GM21381 (cell line): ENCODE data around the gene COMMD3.

ENCODE experiments used
- ATAC-seq: cut with Tn5 transposase; IDR thresholded peaks from one replicate; pipeline ENCODE4 v1.9.1; 2021; ENCODE audit warnings: mild to moderate bottlenecking, moderate library complexity; ENCODE audit not compliant: unreplicated experiment

COMMD3 gene

DNA sequence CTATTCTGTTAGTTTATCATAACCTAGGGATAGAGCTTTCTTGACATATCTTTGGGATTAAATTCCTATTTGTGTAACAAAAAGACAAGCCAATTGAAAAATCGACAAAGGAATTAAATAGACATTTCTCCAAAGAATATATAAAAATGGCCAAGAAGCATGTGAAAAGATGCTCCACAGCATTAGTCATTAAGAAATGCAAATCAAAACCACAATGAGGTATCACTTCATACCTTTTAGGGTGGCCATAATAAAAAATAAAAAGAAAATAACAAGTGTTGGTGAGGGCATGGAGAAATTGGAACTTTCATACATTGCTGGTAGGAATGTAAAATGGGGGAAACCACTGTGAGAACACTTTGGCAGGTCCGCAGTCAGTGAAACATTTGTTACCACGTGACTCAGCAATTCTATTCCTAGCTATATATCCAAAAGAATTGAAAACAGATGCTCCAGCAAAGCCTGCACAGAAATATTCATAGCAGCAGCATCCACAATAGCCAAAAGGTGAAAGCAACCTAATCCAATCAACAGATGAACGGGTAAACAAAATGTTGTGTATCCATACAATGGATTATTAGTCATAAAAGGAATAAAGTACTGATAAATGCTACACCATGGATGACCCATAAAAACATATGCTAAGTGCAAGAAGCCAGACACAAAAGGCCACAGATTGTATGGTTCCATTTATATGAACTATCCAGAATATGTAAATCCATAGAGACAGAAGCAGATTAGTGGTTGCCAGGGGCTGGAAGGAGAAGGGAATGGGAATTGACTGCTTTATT is 49.7 kb downstream of the COMMD3 start:
- no peak for ATAC-seq

DNA sequence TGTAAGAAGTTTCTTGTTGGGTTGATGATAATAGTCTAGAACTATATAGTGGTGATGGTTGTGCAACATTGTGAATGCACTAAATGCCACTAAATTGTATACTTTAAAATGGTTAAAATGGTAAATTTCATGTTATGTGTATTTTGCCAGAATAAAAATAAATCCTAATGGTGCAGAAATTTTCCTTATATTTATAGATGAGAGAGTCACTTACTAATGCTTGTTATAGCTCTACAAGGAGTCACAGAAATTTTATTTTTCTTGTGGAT is 50.2 kb downstream of the COMMD3 start:
- no peak for ATAC-seq

DNA sequence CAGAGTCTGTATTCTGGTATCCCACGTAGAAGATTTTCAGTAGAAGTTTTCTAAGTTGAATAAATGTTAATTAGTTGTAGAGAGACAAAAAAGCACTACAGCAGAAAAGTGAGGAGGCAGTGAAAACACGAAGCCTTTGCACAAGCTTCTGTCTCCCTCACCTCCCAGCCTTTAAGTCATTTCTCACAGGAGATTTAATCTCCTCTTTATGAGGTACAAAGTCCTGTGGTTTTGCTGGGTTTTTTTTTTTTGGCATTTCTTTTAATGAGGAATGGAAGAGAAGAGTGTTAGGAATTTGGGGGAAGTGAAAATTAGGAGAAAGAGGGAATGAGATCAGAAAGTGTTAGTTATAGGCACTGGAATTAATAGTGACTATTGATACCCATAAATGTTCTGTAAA is 50.6 kb downstream of the COMMD3 start:
- ATAC-seq = no peak

DNA sequence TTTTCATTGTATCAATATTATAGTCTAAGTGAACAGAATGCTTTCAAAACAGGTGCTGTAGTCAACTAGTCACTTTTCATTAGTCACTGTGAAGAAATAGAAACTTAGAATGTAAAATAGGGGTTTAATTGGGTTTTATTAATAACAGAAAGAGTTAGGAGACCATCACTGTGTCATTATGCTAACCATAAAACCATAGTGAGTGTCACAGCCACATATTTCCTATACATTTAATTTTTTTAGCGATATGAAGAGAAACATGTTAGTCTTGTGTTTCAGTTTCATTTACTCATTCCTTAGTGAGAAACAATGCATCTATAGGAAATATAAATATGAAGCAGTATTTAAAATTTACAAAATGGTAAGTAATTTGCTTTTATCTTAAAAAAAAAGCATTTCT is 51.3 kb downstream of the COMMD3 start:
- ATAC-seq = no peak

DNA sequence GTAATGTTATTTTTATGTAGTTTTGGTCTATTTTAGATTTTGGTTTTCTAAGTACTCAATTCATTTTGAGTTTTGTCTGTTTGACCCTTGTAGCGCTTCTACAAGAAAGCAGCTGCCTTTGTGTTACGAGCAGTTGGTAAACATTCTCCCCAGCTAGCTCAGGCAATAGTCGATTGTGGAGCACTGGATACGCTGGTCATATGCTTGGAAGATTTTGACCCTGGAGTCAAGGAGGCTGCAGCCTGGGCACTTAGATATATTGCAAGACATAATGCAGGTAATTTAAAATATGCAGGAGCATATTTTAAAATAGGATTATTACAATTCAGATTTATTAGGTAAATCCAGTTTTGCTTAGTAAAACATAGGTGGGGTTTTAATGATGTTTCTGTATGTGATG is 52.2 kb downstream of the COMMD3 start:
- ATAC-seq = no peak

DNA sequence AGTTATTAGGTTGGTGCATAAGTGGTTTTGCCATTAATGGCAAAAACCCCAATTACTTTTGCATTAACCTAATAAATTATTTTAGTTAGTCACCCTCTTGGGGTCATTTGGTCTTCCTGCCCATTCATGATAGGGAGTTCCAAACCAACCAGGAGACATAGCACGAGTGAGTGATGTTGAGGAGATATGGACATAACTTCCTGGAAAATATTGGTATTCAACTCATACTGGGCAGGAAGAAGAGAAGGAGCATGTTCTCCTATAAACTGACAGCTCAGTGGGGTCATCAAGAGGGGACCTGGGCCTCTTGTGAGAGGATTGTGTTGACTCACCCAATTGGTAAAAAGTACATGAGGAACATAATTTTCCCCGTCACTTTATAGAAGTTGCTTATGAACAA is 52.8 kb downstream of the COMMD3 start:
- ATAC-seq = no peak

DNA sequence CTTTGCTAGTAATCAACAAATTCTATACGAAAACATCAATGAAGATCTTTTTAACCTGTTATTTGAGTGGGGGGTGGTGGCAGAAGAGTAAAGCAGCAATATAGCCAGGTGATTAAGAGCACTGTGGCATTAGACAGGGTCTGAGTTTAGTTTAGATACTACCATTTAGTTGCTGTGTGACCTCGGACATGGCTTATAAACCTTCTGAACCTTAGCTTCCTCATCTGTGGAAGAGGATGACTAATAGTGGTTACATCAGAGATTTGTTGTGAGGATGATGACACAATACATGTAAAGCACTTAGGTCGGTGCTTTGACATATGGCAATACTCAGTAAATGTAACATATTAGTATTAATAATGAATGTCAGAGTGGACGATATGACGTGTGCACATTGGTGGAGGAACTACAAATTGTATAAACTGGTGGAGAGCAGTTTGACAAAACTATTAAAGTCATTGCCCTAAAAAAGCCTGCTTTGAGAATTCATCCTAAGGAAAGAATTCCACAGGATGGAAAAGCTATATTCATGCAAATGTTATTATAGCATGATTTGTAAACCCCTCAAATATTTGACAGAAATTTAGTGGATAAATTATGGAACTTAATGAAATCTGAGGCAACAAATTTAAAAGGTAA is 53.4 kb downstream of the COMMD3 start:
- peak; percentile 53 for ATAC-seq
